ENCODE results near the gene TSPEAR. TPM values are rescaled to one million over a fixed set of nuclear protein-coding genes. Genes with fewer than 3 reads are reported as not detected.
A peak's percentile ranks its signal among the peaks of the same experiment; 100 is the strongest.

TSPEAR gene
- total and polyA plus RNA-seq, 2 of the 13 experiments (the other 11 are each of a cell fraction or from before 2014, with no cell fraction given), result 0.07 to 0.32 TPM

DNA sequence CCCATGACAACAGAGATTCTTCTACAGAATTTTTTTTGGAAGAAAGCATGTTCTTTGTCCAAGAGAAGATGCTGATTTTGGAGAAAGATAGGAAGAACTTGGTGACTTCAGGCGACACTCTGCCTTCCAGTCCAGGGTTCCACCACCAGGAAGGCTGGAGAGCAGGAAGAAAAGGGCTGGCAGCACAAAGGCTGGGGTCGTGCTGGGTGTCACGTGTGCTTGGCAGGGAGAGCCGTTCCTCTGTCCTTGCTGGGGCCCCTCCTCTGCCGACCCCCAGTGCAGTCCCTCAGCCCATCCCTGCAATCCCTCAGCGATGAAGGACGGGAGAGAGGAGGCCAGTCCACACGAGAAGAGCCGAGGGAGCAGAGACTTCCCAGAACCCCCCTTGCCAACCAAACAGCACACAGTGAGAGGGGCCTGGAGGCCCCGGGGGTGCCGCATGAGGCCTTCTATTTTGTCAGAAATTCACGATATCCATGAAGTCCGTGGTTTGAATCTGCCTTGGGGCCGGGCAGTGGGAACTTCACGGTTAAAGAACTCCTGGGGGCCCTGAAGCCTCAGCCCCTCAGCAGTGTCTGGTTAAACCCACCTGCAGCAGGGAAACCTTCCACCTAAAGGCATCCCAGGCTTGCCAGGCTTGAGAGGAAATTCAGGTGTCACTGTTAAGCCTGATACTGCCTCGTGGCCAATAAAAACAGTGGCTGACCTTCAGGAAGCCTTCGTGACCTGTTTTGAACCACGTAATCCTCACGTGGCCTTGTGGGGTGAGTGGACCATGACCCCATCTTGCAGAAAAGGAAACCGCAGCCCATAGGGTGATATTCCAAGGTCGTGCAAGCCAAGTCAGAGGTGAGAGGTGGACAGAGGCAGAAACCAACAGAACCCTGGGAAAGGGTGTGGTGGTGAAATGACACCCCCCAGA is 11.0 kb downstream of the TSPEAR start (continued):
- TF ChIP-seq, protein P1, sequence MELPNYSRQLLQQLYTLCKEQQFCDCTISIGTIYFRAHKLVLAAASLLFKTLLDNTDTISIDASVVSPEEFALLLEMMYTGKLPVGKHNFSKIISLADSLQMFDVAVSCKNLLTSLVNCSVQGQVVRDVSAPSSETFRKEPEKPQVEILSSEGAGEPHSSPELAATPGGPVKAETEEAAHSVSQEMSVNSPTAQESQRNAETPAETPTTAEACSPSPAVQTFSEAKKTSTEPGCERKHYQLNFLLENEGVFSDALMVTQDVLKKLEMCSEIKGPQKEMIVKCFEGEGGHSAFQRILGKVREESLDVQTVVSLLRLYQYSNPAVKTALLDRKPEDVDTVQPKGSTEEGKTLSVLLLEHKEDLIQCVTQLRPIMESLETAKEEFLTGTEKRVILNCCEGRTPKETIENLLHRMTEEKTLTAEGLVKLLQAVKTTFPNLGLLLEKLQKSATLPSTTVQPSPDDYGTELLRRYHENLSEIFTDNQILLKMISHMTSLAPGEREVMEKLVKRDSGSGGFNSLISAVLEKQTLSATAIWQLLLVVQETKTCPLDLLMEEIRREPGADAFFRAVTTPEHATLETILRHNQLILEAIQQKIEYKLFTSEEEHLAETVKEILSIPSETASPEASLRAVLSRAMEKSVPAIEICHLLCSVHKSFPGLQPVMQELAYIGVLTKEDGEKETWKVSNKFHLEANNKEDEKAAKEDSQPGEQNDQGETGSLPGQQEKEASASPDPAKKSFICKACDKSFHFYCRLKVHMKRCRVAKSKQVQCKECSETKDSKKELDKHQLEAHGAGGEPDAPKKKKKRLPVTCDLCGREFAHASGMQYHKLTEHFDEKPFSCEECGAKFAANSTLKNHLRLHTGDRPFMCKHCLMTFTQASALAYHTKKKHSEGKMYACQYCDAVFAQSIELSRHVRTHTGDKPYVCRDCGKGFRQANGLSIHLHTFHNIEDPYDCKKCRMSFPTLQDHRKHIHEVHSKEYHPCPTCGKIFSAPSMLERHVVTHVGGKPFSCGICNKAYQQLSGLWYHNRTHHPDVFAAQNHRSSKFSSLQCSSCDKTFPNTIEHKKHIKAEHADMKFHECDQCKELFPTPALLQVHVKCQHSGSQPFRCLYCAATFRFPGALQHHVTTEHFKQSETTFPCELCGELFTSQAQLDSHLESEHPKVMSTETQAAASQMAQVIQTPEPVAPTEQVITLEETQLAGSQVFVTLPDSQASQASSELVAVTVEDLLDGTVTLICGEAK (IDR thresholded peaks at IDR 0.05), result no peak
- TF ChIP-seq, protein P1 (CRISPR knock-in tag; IDR thresholded peaks at IDR 0.05), result peak; percentile 64; the same call in 1 of the 2 replicates
- TF ChIP-seq MED1 (CRISPR knock-in tag; IDR thresholded peaks at IDR 0.05) (peak; percentile 96), ATF7 (IDR thresholded peaks at IDR 0.05) (no peak), ATF7 (CRISPR knock-in tag; IDR thresholded peaks at IDR 0.05) (no peak), MAZ (IDR thresholded peaks at IDR 0.05; ENCODE audit: borderline replicate concordance, low read depth, low read length) (no peak), MAZ (CRISPR knock-in tag; IDR thresholded peaks at IDR 0.05; ENCODE audit: low read depth) (peak; percentile 45; the same call in 1 of the 2 replicates), THAP7 (CRISPR knock-in tag; IDR thresholded peaks at IDR 0.05) (peak; percentile 72; the same call in 1 of the 2 replicates), ZNF580 (CRISPR knock-in tag; IDR thresholded peaks at IDR 0.05; ENCODE audit: borderline replicate concordance, low read depth) (peak; percentile 66; the same call in 1 of the 2 replicates), FOXK1 (CRISPR knock-in tag; IDR thresholded peaks at IDR 0.05; ENCODE audit: borderline replicate concordance, low read depth) (peak; percentile 79; the same call in 1 of the 2 replicates), ZMAT3 (CRISPR knock-in tag; conservative IDR thresholded peaks at IDR 0.05) (peak; percentile 81; the same call in 1 of the 2 replicates), ZFP1 (CRISPR knock-in tag; IDR thresholded peaks at IDR 0.05) (peak; percentile 24; the same call in 1 of the 2 replicates)
- TF ChIP-seq, protein P2, sequence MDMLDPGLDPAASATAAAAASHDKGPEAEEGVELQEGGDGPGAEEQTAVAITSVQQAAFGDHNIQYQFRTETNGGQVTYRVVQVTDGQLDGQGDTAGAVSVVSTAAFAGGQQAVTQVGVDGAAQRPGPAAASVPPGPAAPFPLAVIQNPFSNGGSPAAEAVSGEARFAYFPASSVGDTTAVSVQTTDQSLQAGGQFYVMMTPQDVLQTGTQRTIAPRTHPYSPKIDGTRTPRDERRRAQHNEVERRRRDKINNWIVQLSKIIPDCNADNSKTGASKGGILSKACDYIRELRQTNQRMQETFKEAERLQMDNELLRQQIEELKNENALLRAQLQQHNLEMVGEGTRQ (IDR thresholded peaks at IDR 0.05; ENCODE audit: low read depth, low read length), result no peak
- TF ChIP-seq, protein P2 (CRISPR knock-in tag; IDR thresholded peaks at IDR 0.05; ENCODE audit: borderline replicate concordance), result peak; percentile 70
- TF ChIP-seq, protein P3, sequence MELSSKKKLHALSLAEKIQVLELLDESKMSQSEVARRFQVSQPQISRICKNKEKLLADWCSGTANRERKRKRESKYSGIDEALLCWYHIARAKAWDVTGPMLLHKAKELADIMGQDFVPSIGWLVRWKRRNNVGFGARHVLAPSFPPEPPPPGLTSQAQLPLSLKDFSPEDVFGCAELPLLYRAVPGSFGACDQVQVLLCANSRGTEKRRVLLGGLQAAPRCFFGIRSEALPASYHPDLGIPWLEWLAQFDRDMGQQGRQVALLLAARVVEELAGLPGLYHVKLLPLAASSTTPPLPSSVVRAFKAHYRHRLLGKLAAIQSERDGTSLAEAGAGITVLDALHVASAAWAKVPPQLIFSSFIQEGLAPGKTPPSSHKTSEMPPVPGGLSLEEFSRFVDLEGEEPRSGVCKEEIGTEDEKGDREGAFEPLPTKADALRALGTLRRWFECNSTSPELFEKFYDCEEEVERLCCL (CRISPR knock-in tag; IDR thresholded peaks at IDR 0.05; ENCODE audit: borderline replicate concordance), result no peak
